Measurements from ENCODE around the gene EMX2. TPM values are rescaled to one million over a fixed set of nuclear protein-coding genes. Genes with fewer than 3 reads are reported as not detected.

EMX2 gene
- polyA plus RNA-seq, 3 donors, result not detected

- Mint-ChIP-seq H3K27ac (no peak overlapping the region), H3K4me1 (no peaks in the 10 kb centered on the region), H3K36me3 (no peaks in the 10 kb centered on the region), H3K9me3 (peaks cover 0 to 2% (median 0%) of the 10 kb centered on the region in 7 donors), H3K27me3 (ENCODE audit: low read depth in 3 of 3) (peaks cover 6 to 19% (median 15%) of the 10 kb centered on the region in 3 donors), H3K4me3 (no peak overlapping the region)
- 97% methylated on average over 9 of the region's 9 CpGs for WGBS (ENCODE audit: insufficient coverage)
- no peak for TF ChIP-seq CTCF (IDR thresholded peaks at IDR 0.05)
- no peak overlapping the region for H2AFZ ChIP-seq (ENCODE audit: insufficient read depth, low read depth, low read length, poor library complexity, severe bottlenecking)
- no peaks in the 10 kb centered on the region for H3K36me3 ChIP-seq (replicated peaks in 1 of 2; ENCODE audit: control insufficient read depth in 1 of 2, insufficient read depth in 2 of 2, low read length in 2 of 2)
- H4K20me1 ChIP-seq (ENCODE audit: insufficient read depth, low read length), result no peaks in the 10 kb centered on the region
- no peak overlapping the region for H3K9ac ChIP-seq (ENCODE audit: insufficient read depth, low read length, poor library complexity, severe bottlenecking)
- no peaks in the 10 kb centered on the region for H3K9me3 ChIP-seq (replicated peaks in 1 of 2; ENCODE audit: control insufficient read depth in 1 of 2, insufficient read depth in 1 of 2, low read length in 2 of 2)
- intact Hi-C loops (cut with micrococcal nuclease), result no loop called here
- no peak for DNase-seq
- no peaks in the 10 kb centered on the region for H3K27me3 ChIP-seq (ENCODE audit: control insufficient read depth in 2 of 2, insufficient read depth in 2 of 2, low read length in 2 of 2)
- no peak overlapping the region for H3K27ac ChIP-seq (ENCODE audit: low read depth in 1 of 2, low read length in 2 of 2)
- no peak overlapping the region for H3K4me3 ChIP-seq (replicated peaks in 1 of 3; ENCODE audit: low read depth in 2 of 3, low read length in 3 of 3)
- H3K79me2 ChIP-seq (ENCODE audit: insufficient read depth, low read length), result no peaks in the 10 kb centered on the region
- H3K4me1 ChIP-seq (ENCODE audit: control insufficient read depth in 1 of 2, insufficient read depth in 2 of 2, low read length in 2 of 2), result no peaks in the 10 kb centered on the region
- no peak overlapping the region for H3K4me2 ChIP-seq (replicated peaks; ENCODE audit: extremely low read depth, low read length, poor library complexity, severe bottlenecking)
Measured at GRCh38 chr10:117562896-117563737, 20.6 kb downstream of the EMX2 start.

- Histone ChIP-seq H3K4me2 (replicated peaks; ENCODE audit: extremely low read depth, low read length, poor library complexity, severe bottlenecking) (no peak overlapping the region), H3K27ac (ENCODE audit: low read depth in 1 of 2, low read length in 2 of 2) (no peak overlapping the region), H3K4me1 (ENCODE audit: control insufficient read depth in 1 of 2, insufficient read depth in 2 of 2, low read length in 2 of 2) (no peaks in the 10 kb centered on the region), H2AFZ (ENCODE audit: insufficient read depth, low read depth, low read length, poor library complexity, severe bottlenecking) (no peak overlapping the region), H3K79me2 (ENCODE audit: insufficient read depth, low read length) (no peaks in the 10 kb centered on the region), H4K20me1 (ENCODE audit: insufficient read depth, low read length) (no peaks in the 10 kb centered on the region), H3K9me3 (replicated peaks in 1 of 2; ENCODE audit: control insufficient read depth in 1 of 2, insufficient read depth in 1 of 2, low read length in 2 of 2) (no peaks in the 10 kb centered on the region), H3K36me3 (replicated peaks in 1 of 2; ENCODE audit: control insufficient read depth in 1 of 2, insufficient read depth in 2 of 2, low read length in 2 of 2) (no peaks in the 10 kb centered on the region), H3K27me3 (ENCODE audit: control insufficient read depth in 2 of 2, insufficient read depth in 2 of 2, low read length in 2 of 2) (no peaks in the 10 kb centered on the region), H3K9ac (ENCODE audit: insufficient read depth, low read length, poor library complexity, severe bottlenecking) (no peak overlapping the region), H3K4me3 (replicated peaks in 1 of 3; ENCODE audit: low read depth in 2 of 3, low read length in 3 of 3) (no peak overlapping the region)
- 84% methylated on average over 7 of the region's 10 CpGs for WGBS (ENCODE audit: insufficient coverage)
- Mint-ChIP-seq H3K27me3 (ENCODE audit: low read depth in 3 of 3) (peaks cover 5 to 20% (median 17%) of the 10 kb centered on the region in 3 donors), H3K9me3 (no peaks in the 10 kb centered on the region), H3K27ac (no peak overlapping the region), H3K4me1 (no peaks in the 10 kb centered on the region), H3K36me3 (no peaks in the 10 kb centered on the region), H3K4me3 (no peak overlapping the region)
- intact Hi-C loops (cut with micrococcal nuclease), result no loop called here
- no peak for DNase-seq
- TF ChIP-seq CTCF (IDR thresholded peaks at IDR 0.05), result no peak
Measured at GRCh38 chr10:117563780-117564179, 21.2 kb downstream of the EMX2 start.

All from CD14-positive monocyte (primary cell).